K562 (cell line): Measurements from ENCODE around the gene IL31. TPM values are rescaled to one million over a fixed set of nuclear protein-coding genes. Genes with fewer than 3 reads are reported as not detected.

ENCODE experiments used
- ATAC-seq: fragments of 200-7000 bp; cut with Tn5 transposase; 3 replicates; pipeline ENCODE4 v1.9.1; 2020; ENCODE audit warnings: moderate library complexity
- BruUV-seq: library from RNA; stranded (reverse); fragments of 400-500 nt; replicated peaks from 2 replicates; lab custom pipeline; 2021; lab: Mats Ljungman, UMichigan
- CTCF ChIA-PET: fragments of 300-600 bp; formaldehyde crosslinking; extraction: SDS; loops from one replicate; lab custom pipeline; 2021; ENCODE audit warnings: low intra/inter-chr PET ratio; lab: Yijun Ruan, JAX
- POLR2A ChIA-PET: fragments of 300-600, 350-650 bp; sonication (Branson Sonifier 250); formaldehyde crosslinking; extraction: SDS; loops from one replicate; lab custom pipeline; 2021; ENCODE audit warnings: antibody characterized with exemption, inconsistent platforms; lab: Yijun Ruan, JAX
- DNase-seq, 4 experiments: peaks; one replicate each; pipeline versions ENCODE4 v3.0.0 to v3.0.0-alpha.2; 2011 to 2018; ENCODE audit warnings: low spot score in 3 of 4, mixed read lengths in 3 of 4; ENCODE audit errors: extremely low read depth in 1 of 4
- FAIRE-seq: peaks from 2 replicates; lab custom pipeline; 2011; peaks lifted over from hg19 to GRCh38; lab: Jason Lieb, UNC
- H2AFZ ChIP-seq: 2 replicates; pipeline ENCODE4 v1.6.0; 2011; ENCODE audit warnings: low read depth, low read length, control low read depth, inconsistent platforms
- H3K27ac ChIP-seq: fragments of 200-600 bp; 3 replicates; pipeline ENCODE4 v1.8.0; 2011; ENCODE audit warnings: low read depth, mild to moderate bottlenecking, control low read depth, inconsistent platforms, low read length, moderate library complexity, mixed read lengths; ENCODE audit errors: extremely low read depth
- H3K27me3 ChIP-seq, 2 experiments: fragments of 300-600 bp in 1 of 2; 2 replicates in 1 of 2; 3 replicates in 1 of 2; pipeline versions ENCODE4 v1.6.0 to v1.8.0; 2011; ENCODE audit warnings: inconsistent platforms in 2 of 2, low read length in 2 of 2, mild to moderate bottlenecking in 1 of 2, mixed read lengths in 1 of 2, moderate library complexity in 1 of 2; ENCODE audit not compliant: control insufficient read depth in 2 of 2, insufficient read depth in 2 of 2
- H3K36me3 ChIP-seq: fragments of 300-600 bp; 3 replicates; pipeline ENCODE4 v1.8.0; 2011; ENCODE audit warnings: mild to moderate bottlenecking, low read length, inconsistent platforms; ENCODE audit not compliant: control insufficient read depth, insufficient read depth
- H3K4me1 ChIP-seq, 2 experiments: fragments of 200-600 bp in 1 of 2; replicated peaks in 1 of 2; 2 replicates in 1 of 2; 3 replicates in 1 of 2; pipeline versions ENCODE4 v1.5.1 to v1.8.0; 2011; ENCODE audit warnings: inconsistent platforms in 2 of 2, low read length in 2 of 2, mild to moderate bottlenecking in 1 of 2, mixed read lengths in 1 of 2, moderate library complexity in 1 of 2; ENCODE audit not compliant: control insufficient read depth in 2 of 2, insufficient read depth in 2 of 2
- H3K4me2 ChIP-seq: 2 replicates; pipeline ENCODE4 v1.6.1; 2011; ENCODE audit warnings: low read length, control low read depth, inconsistent platforms, mixed read lengths; ENCODE audit not compliant: insufficient read depth
- H3K4me3 ChIP-seq: fragments of 200-600 bp; sonication (generic), shearing (Covaris generic); 2 replicates; pipeline ENCODE4 v1.5.1; 2016; ENCODE audit warnings: control low read depth, inconsistent platforms
- H3K79me2 ChIP-seq: fragments of 200-600 bp; 3 replicates; pipeline ENCODE4 v1.8.0; 2011; ENCODE audit warnings: low read length, inconsistent platforms; ENCODE audit not compliant: control insufficient read depth, insufficient read depth
- H3K9ac ChIP-seq, 2 experiments: 2 replicates each; pipeline versions ENCODE4 v1.6.0 to v1.6.1; 2011; ENCODE audit warnings: low read depth in 2 of 2, low read length in 2 of 2, control low read depth in 1 of 2, inconsistent platforms in 1 of 2, mild to moderate bottlenecking in 1 of 2, mixed read lengths in 1 of 2; ENCODE audit not compliant: insufficient read depth in 1 of 2
- H3K9me1 ChIP-seq: one replicate; pipeline ENCODE4 v1.6.0; 2011; ENCODE audit warnings: inconsistent platforms, mild to moderate bottlenecking, low read length, moderate library complexity; ENCODE audit not compliant: control insufficient read depth, insufficient read depth
- H3K9me3 ChIP-seq: replicated peaks from 2 replicates; pipeline ENCODE4 v1.5.1; 2011; ENCODE audit warnings: low read depth, low read length, inconsistent platforms; ENCODE audit not compliant: control insufficient read depth, insufficient read depth
- H4K20me1 ChIP-seq: replicated peaks from 2 replicates; pipeline ENCODE4 v1.6.1; 2011; ENCODE audit warnings: low read length, inconsistent platforms, mixed read lengths; ENCODE audit not compliant: control insufficient read depth, insufficient read depth
- ADNP ChIP-seq: fragments of 200-800 bp; sonication (Bioruptor generic); IDR thresholded peaks from 2 replicates; pipeline ENCODE4 v1.6.1; 2016; ENCODE audit warnings: missing genetic modification characterization, missing compliant biosample characterization
- DACH1 ChIP-seq: fragments of 450-650 bp; IDR thresholded peaks from 2 replicates; pipeline ENCODE4 v1.6.1; 2018; ENCODE audit not compliant: partially characterized antibody
- EHMT2 ChIP-seq: fragments of 450-650 bp; IDR thresholded peaks from 2 replicates; pipeline ENCODE4 v1.6.1; 2018; ENCODE audit warnings: antibody characterized with exemption
- FOXK1 ChIP-seq: sonication (generic); formaldehyde crosslinking; IDR thresholded peaks from 2 replicates; pipeline ENCODE4 v1.8.0; 2022; ENCODE audit warnings: missing genetic modification reagents, mild to moderate bottlenecking, borderline replicate concordance
- GTF2A2 ChIP-seq: IDR thresholded peaks from 2 replicates; pipeline ENCODE4 v1.6.1; 2016; ENCODE audit warnings: mild to moderate bottlenecking, missing genetic modification characterization, missing compliant biosample characterization
- NFXL1 ChIP-seq: fragments of 450-650 bp; formaldehyde crosslinking; IDR thresholded peaks from 2 replicates; pipeline ENCODE4 v1.4.0; 2021; ENCODE audit warnings: mild to moderate bottlenecking
- SUPT5H ChIP-seq: fragments of 450-650 bp; IDR thresholded peaks from 2 replicates; pipeline ENCODE4 v1.6.1; 2016
- ZNF253 ChIP-seq: fragments of 250-450 bp; sonication (Bioruptor Pico); conservative IDR thresholded peaks from 2 replicates; pipeline ENCODE4 v1.6.1; 2021; ENCODE audit warnings: mild to moderate bottlenecking
- ZNF609 ChIP-seq: sonication (generic); formaldehyde crosslinking; IDR thresholded peaks from 2 replicates; pipeline ENCODE4 v1.8.1; 2023; ENCODE audit warnings: missing genetic modification reagents, mild to moderate bottlenecking, borderline replicate concordance
- WGBS: fragments of 100-300 bp; shearing (Covaris generic); methylation state at CpG from one replicate; pipeline ENCODE4 v1.1.6; 2016; ENCODE audit warnings: low coverage, mixed read lengths; ENCODE audit not compliant: insufficient coverage; ENCODE audit errors: missing lambda C conversion rate; 5-methylcytosine and 5-hydroxymethylcytosine counted together
- in situ Hi-C: fragments of 300-500 bp; cut with MboI; formaldehyde crosslinking; loops from 4 replicates; pipeline ENCODE4 v1.15.0; 2018; ENCODE audit warnings: inconsistent platforms, mixed read lengths
- intact Hi-C: fragments of 100-400 bp; cut with micrococcal nuclease; formaldehyde crosslinking; loops from 2 replicates; pipeline ENCODE4 v1.14.2; 2022
- polyA plus RNA-seq, 8 experiments: library from polyadenylated mRNA; depleted of rRNA in 4 of 8; stranded (reverse) in 5 of 8; unstranded in 3 of 8; fragments of >200 nt; fragmentation: Nextera tagmentation in 2 of 8; fragmentation: Illumina TruSeq in 1 of 8; extraction: Ambion mirVana in 2 of 8; extraction: Trizol in 1 of 8; gene quantifications; 2 replicates each; pipeline versions ENCODE4 v1.2.1 to v1.2.3, GENCODE V29; 2011 to 2014; ENCODE audit warnings: inconsistent platforms in 1 of 8, missing spikeins in 1 of 8
- total RNA-seq, 7 experiments: library from RNA; depleted of rRNA in 6 of 7; stranded (reverse); fragments of >200 nt in 6 of 7; fragmentation: Illumina TruSeq in 2 of 7; extraction: Trizol in 2 of 7; gene quantifications; 2 replicates each; pipeline versions ENCODE4 v1.2.1 to v1.2.3, GENCODE V29; 2011 to 2021; ENCODE audit warnings: low replicate concordance in 1 of 7

The IL31 gene
- total and polyA plus RNA-seq, 9 of the 15 experiments (the other 6 are each of a cell fraction or from before 2014, with no cell fraction given): not detected

GRCh38 chr12:122123761-122124145 is 50.3 kb downstream of the IL31 start:
- FAIRE-seq (no peak), ATAC-seq (no peak), DNase-seq (no peak)
- Histone ChIP-seq H3K4me1 (peaks cover 9 to 19% of the 10 kb centered on the region in 2 experiments; a peak in 4 of 5 replicates), H3K9ac (peak overlapping the region; percentile 9 to 39; a peak in 3 of 4 replicates), H3K9me1 (peaks cover 17% of the 10 kb centered on the region), H3K27me3 (no peaks in the 10 kb centered on the region), H3K4me2 (peak overlapping the region; percentile 50; the same call in 1 of the 2 replicates), H3K27ac (peak overlapping the region; percentile 59; the same call in 2 of the 3 replicates), H3K36me3 (peaks cover 47% of the 10 kb centered on the region; the same call in 2 of the 3 replicates), H2AFZ (no peak overlapping the region), H3K4me3 (no peak overlapping the region), H3K79me2 (peaks cover 80% of the 10 kb centered on the region), H3K9me3 (no peaks in the 10 kb centered on the region), H4K20me1 (peaks cover 45% of the 10 kb centered on the region)
- intact Hi-C loops: loop anchor here (1.0 to 2.0 kb wide), 4 partner anchors 41 to 69 kb away; no protein-coding TSS in a partner anchor
- ChIA-PET CTCF (interaction anchor here (1.2 to 4.1 kb wide), 3 partner anchors 60 to 329 kb away, joined by 3 to 76 read pairs (median 13); partner anchors contain the start of gene RHOF), POLR2A (interaction anchor here (0.6 to 1.4 kb wide), 5 partner anchors 9 to 1680 kb away, joined by 3 to 4 read pairs (median 3); partner anchors contain the start of gene B3GNT4)
- BruUV-seq: no TSS peak
- TF ChIP-seq GTF2A2 (tag): no peak
- TF ChIP-seq SUPT5H: 0 out of 2 replicates have a peak, but pooled peaks have one; percentile 16
- in situ Hi-C loops: loop anchor here (5.0 kb wide), 1 partner anchor 66 kb away; no protein-coding TSS in a partner anchor
- WGBS: 73% methylated on average over 5 of the region's 9 CpGs

- ChIA-PET POLR2A (interaction anchor here (0.6 to 1.4 kb wide), 5 partner anchors 10 to 1679 kb away, joined by 3 to 4 read pairs (median 3); partner anchors contain the start of gene B3GNT4), CTCF (interaction anchor here (0.9 to 4.1 kb wide), 5 partner anchors 60 to 329 kb away, joined by 3 to 76 read pairs (median 3); partner anchors contain the start of gene RHOF)
- intact Hi-C loops (loop anchor here (1.0 to 2.0 kb wide), 4 partner anchors 40 to 69 kb away; no protein-coding TSS in a partner anchor), in situ Hi-C loops (loop anchor here (5.0 kb wide), 1 partner anchor 66 kb away; no protein-coding TSS in a partner anchor)
- ATAC-seq (peak; percentile 89), DNase-seq (peak; percentile 74 to 84 (median 77)), FAIRE-seq (peak; percentile 91)
- Histone ChIP-seq H3K36me3 (peaks cover 42% of the 10 kb centered on the region; the same call in 2 of the 3 replicates), H3K9ac (peak overlapping the region; percentile 39 to 78; a peak in 3 of 4 replicates), H3K4me3 (no peak overlapping the region), H3K27me3 (no peaks in the 10 kb centered on the region), H3K9me3 (no peaks in the 10 kb centered on the region), H3K79me2 (peaks cover 84% of the 10 kb centered on the region), H4K20me1 (peaks cover 45% of the 10 kb centered on the region), H3K27ac (peak overlapping the region; percentile 59; the same call in 2 of the 3 replicates), H3K4me1 (peaks cover 9 to 19% of the 10 kb centered on the region in 2 experiments; a peak in 4 of 5 replicates), H2AFZ (no peak overlapping the region), H3K9me1 (peaks cover 17% of the 10 kb centered on the region), H3K4me2 (peak overlapping the region; percentile 50)
- 26% methylated on average over 22 of the region's 22 CpGs for WGBS
- BruUV-seq: no TSS peak
- TF ChIP-seq NFXL1 (CRISPR knock-in tag) (no peak), FOXK1 (no peak), DACH1 (no peak), ZNF253 (no peak), EHMT2 (no peak), ZNF609 (CRISPR knock-in tag) (no peak), ADNP (tag) (no peak)
These were observed 50.8 kb downstream of the IL31 start for GRCh38 chr12:122123051-122123760.
